WTC11 (cell line): ENCODE measurements around the gene BUD23. TPM values are rescaled to one million over a fixed set of nuclear protein-coding genes. Genes with fewer than 3 reads are reported as not detected.

Experiments
- ATAC-seq: fragments of 200-7000 bp; cut with Tn5 transposase; 2 replicates; pipeline ENCODE4 v1.10.0; 2021; ENCODE audit warnings: mild to moderate bottlenecking, moderate library complexity
- CTCF ChIA-PET: fragments of 300-600 bp; sonication (Branson Sonifier 250); formaldehyde crosslinking; loops from one replicate; lab custom pipeline; 2021; ENCODE audit warnings: antibody characterized with exemption; lab: Charles Lee
- POLR2A ChIA-PET: fragments of 350-600 bp; sonication (Branson Sonifier 250); formaldehyde crosslinking; loops from one replicate; lab custom pipeline; 2021; ENCODE audit warnings: antibody characterized with exemption; lab: Charles Lee
- DNase-seq: peaks from one replicate; pipeline ENCODE4 v3.0.0; 2021; ENCODE audit warnings: low spot score
- H3K27ac Mint-ChIP-seq: 2 replicates; pipeline ENCODE4 v1.8.0; 2021; ENCODE audit warnings: mixed read lengths
- H3K27me3 Mint-ChIP-seq: 2 replicates; pipeline ENCODE4 v1.8.0; 2021; ENCODE audit warnings: low read depth, mild to moderate bottlenecking, moderate library complexity, mixed read lengths
- H3K36me3 Mint-ChIP-seq: 2 replicates; pipeline ENCODE4 v1.8.0; 2021; ENCODE audit warnings: mixed read lengths
- H3K4me1 Mint-ChIP-seq: 2 replicates; pipeline ENCODE4 v1.8.0; 2022; ENCODE audit warnings: mixed read lengths
- H3K4me3 Mint-ChIP-seq: 2 replicates; pipeline ENCODE4 v1.8.0; 2021; ENCODE audit warnings: mild to moderate bottlenecking, moderate library complexity, mixed read lengths
- H3K9me3 Mint-ChIP-seq: 2 replicates; pipeline ENCODE4 v1.8.0; 2021; ENCODE audit warnings: mixed read lengths
- EMX1 ChIP-seq: fragments of 250-450 bp; sonication (Bioruptor Pico); IDR thresholded peaks from 2 replicates; pipeline ENCODE4 v1.8.0; 2021; ENCODE audit warnings: mild to moderate bottlenecking
- FOXJ3 ChIP-seq: sonication (generic); formaldehyde crosslinking; IDR thresholded peaks from 2 replicates; pipeline ENCODE4 v1.9.0; 2021; ENCODE audit warnings: missing genetic modification reagents, mild to moderate bottlenecking, borderline replicate concordance
- FOXK1 ChIP-seq: sonication (generic); formaldehyde crosslinking; IDR thresholded peaks from 2 replicates; pipeline ENCODE4 v1.8.0; 2022; ENCODE audit warnings: mild to moderate bottlenecking, moderate library complexity, missing genetic modification reagents
- GTF2I ChIP-seq: fragments of 250-450 bp; sonication (Bioruptor Pico); conservative IDR thresholded peaks from 2 replicates; pipeline ENCODE4 v1.4.0; 2021; ENCODE audit warnings: mild to moderate bottlenecking
- NFE2L1 ChIP-seq: sonication (generic); formaldehyde crosslinking; IDR thresholded peaks from 2 replicates; pipeline ENCODE4 v1.8.1; 2023; ENCODE audit warnings: missing genetic modification reagents
- NR3C1 ChIP-seq: sonication (generic); formaldehyde crosslinking; conservative IDR thresholded peaks from 2 replicates; pipeline ENCODE4 v1.8.1; 2023; ENCODE audit warnings: low read depth, mild to moderate bottlenecking, missing genetic modification reagents
- RELA ChIP-seq: sonication (generic); formaldehyde crosslinking; IDR thresholded peaks from 2 replicates; pipeline ENCODE4 v1.8.1; 2022; ENCODE audit warnings: missing genetic modification reagents, mild to moderate bottlenecking, borderline replicate concordance
- SMAD3 ChIP-seq: sonication (generic); formaldehyde crosslinking; IDR thresholded peaks from 2 replicates; pipeline ENCODE4 v1.8.0; 2022; ENCODE audit warnings: missing genetic modification reagents, mild to moderate bottlenecking, borderline replicate concordance
- TP53 ChIP-seq: sonication (generic); formaldehyde crosslinking; IDR thresholded peaks from 2 replicates; pipeline ENCODE4 v1.8.1; 2023; ENCODE audit warnings: mild to moderate bottlenecking, missing genetic modification reagents
- ZNF121 ChIP-seq: sonication (generic); formaldehyde crosslinking; IDR thresholded peaks from 2 replicates; pipeline ENCODE4 v1.8.0; 2023; ENCODE audit warnings: missing genetic modification reagents
- ZNF138 ChIP-seq: sonication (generic); formaldehyde crosslinking; conservative IDR thresholded peaks from 2 replicates; pipeline ENCODE4 v1.8.1; 2022; ENCODE audit warnings: mild to moderate bottlenecking, moderate library complexity, missing genetic modification reagents
- ZNF232 ChIP-seq: sonication (generic); formaldehyde crosslinking; IDR thresholded peaks from 2 replicates; pipeline ENCODE4 v1.8.0; 2022; ENCODE audit warnings: mild to moderate bottlenecking, missing genetic modification reagents
- ZNF263 ChIP-seq: sonication (generic); formaldehyde crosslinking; IDR thresholded peaks from 2 replicates; pipeline ENCODE4 v1.8.1; 2022; ENCODE audit warnings: low read depth, mild to moderate bottlenecking, moderate library complexity, missing genetic modification reagents
- ZNF317 ChIP-seq: sonication (generic); formaldehyde crosslinking; IDR thresholded peaks from 2 replicates; pipeline ENCODE4 v1.8.1; 2023; ENCODE audit warnings: low read depth, mild to moderate bottlenecking, moderate library complexity, missing genetic modification reagents, borderline replicate concordance
- ZNF396 ChIP-seq: fragments of 250-450 bp; sonication (Bioruptor Pico); IDR thresholded peaks from 2 replicates; pipeline ENCODE4 v1.8.0; 2021; ENCODE audit warnings: mild to moderate bottlenecking, moderate library complexity, borderline replicate concordance
- ZNF423 ChIP-seq: fragments of 250-450 bp; sonication (Bioruptor Pico); IDR thresholded peaks from 2 replicates; pipeline ENCODE4 v2.1.2; 2022; ENCODE audit warnings: mild to moderate bottlenecking, moderate library complexity
- total RNA-seq: library from RNA; stranded (reverse); gene quantifications from 3 replicates; pipeline ENCODE4 v1.2.3, GENCODE V29; 2021
- TF ChIP-seq, protein P1 (sequence below): sonication (generic); formaldehyde crosslinking; IDR thresholded peaks from 2 replicates; pipeline ENCODE4 v1.8.0; 2022; ENCODE audit warnings: mild to moderate bottlenecking, missing genetic modification reagents
- TF ChIP-seq, protein P2 (sequence below): sonication (generic); formaldehyde crosslinking; IDR thresholded peaks from 2 replicates; pipeline ENCODE4 v1.8.0; 2023; ENCODE audit warnings: mild to moderate bottlenecking, missing genetic modification reagents
- TF ChIP-seq, protein P3 (sequence below): sonication (generic); formaldehyde crosslinking; IDR thresholded peaks from 2 replicates; pipeline ENCODE4 v1.8.0; 2023; ENCODE audit warnings: missing genetic modification reagents, mild to moderate bottlenecking, borderline replicate concordance
- TF ChIP-seq, protein P4 (sequence below): sonication (generic); formaldehyde crosslinking; IDR thresholded peaks from 2 replicates; pipeline ENCODE4 v1.8.1; 2023; ENCODE audit warnings: mild to moderate bottlenecking, missing genetic modification reagents, moderate library complexity

Gene BUD23
- total RNA-seq, 1 experiment from 2014 or later = 91.9 TPM

DNA sequence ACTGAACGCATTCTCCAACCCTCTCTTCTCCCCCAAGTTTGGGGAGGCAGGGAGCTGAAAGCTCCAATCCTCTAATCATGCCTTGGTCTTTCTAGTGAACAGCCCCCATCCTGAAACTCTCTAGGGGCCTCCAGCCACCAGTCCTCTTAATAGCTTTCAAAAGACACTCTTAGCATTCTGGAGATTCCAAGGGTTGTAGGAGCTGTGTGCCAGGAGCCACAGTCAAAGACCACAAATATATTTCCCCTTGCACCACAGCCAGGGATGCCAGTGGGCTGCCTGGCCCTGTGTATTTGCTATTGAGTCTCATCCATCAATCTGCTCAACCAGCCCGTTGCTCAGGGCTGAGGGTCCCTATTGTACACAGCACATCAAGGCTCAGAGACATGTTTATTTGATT is 40.6 kb upstream of the BUD23 start:
- peaks cover 8% of the 10 kb centered on the region for H3K4me1 Mint-ChIP-seq
- ChIA-PET CTCF (interaction anchor here (2.3 kb wide), 1 partner anchor 36 kb away, joined by 13 read pairs; no protein-coding TSS in a partner anchor), POLR2A (no interaction called here)
- TF ChIP-seq ZNF263 = no peak
- TF ChIP-seq FOXK1 (CRISPR knock-in tag) = no peak
- DNase-seq = no peak
- no peak overlapping the region for H3K4me3 Mint-ChIP-seq
- peaks cover 34% of the 10 kb centered on the region for H3K27me3 Mint-ChIP-seq
- no peak for ATAC-seq
- H3K9me3 Mint-ChIP-seq = peaks cover 3% of the 10 kb centered on the region
- H3K27ac Mint-ChIP-seq = no peak overlapping the region
- H3K36me3 Mint-ChIP-seq = no peaks in the 10 kb centered on the region

DNA sequence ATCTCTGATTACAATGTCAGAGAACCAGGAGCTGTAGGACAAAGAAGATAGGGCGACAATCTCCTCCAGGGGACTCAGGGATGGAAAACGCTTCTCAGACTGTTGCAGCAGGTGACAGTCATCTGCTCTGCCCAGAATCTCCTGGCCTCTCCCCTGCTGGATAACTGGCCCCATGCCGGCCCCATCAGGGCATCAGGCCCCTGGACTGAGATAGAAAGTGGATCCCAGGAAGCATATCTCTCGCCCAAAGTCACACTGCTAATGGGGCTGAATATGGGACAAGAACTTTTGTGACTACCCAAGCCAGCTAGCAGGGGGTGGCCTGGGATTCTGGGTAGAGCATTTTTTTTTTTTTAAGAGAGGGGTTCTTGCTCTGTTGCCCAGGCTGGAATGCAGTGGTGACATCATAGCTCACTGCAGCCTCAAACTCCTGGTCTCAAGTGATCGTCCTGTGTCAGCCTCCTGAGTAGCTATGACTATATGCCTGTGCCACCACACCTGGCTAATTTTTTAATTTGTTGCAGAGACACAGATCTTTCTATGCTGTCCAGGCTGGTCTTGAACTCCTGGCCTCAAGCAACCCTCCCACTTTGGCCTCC is 38.6 kb upstream of the BUD23 start:
- H3K4me3 Mint-ChIP-seq = no peak overlapping the region
- H3K36me3 Mint-ChIP-seq = no peaks in the 10 kb centered on the region
- TF ChIP-seq ZNF317 (CRISPR knock-in tag) = no peak
- TF ChIP-seq ZNF396 (CRISPR knock-in tag) = no peak
- no peak for TF ChIP-seq TP53 (CRISPR knock-in tag)
- TF ChIP-seq, protein P1, sequence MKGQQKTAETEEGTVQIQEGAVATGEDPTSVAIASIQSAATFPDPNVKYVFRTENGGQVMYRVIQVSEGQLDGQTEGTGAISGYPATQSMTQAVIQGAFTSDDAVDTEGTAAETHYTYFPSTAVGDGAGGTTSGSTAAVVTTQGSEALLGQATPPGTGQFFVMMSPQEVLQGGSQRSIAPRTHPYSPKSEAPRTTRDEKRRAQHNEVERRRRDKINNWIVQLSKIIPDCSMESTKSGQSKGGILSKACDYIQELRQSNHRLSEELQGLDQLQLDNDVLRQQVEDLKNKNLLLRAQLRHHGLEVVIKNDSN = no peak
- no peak for TF ChIP-seq ZNF138
- TF ChIP-seq FOXJ3 (CRISPR knock-in tag) = no peak
- TF ChIP-seq SMAD3 (CRISPR knock-in tag) = no peak
- TF ChIP-seq, protein P2, sequence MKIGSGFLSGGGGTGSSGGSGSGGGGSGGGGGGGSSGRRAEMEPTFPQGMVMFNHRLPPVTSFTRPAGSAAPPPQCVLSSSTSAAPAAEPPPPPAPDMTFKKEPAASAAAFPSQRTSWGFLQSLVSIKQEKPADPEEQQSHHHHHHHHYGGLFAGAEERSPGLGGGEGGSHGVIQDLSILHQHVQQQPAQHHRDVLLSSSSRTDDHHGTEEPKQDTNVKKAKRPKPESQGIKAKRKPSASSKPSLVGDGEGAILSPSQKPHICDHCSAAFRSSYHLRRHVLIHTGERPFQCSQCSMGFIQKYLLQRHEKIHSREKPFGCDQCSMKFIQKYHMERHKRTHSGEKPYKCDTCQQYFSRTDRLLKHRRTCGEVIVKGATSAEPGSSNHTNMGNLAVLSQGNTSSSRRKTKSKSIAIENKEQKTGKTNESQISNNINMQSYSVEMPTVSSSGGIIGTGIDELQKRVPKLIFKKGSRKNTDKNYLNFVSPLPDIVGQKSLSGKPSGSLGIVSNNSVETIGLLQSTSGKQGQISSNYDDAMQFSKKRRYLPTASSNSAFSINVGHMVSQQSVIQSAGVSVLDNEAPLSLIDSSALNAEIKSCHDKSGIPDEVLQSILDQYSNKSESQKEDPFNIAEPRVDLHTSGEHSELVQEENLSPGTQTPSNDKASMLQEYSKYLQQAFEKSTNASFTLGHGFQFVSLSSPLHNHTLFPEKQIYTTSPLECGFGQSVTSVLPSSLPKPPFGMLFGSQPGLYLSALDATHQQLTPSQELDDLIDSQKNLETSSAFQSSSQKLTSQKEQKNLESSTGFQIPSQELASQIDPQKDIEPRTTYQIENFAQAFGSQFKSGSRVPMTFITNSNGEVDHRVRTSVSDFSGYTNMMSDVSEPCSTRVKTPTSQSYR (CRISPR knock-in tag) = no peak
- no peak for TF ChIP-seq GTF2I (CRISPR knock-in tag)
- no peak for TF ChIP-seq EMX1 (CRISPR knock-in tag)
- no peak for TF ChIP-seq FOXK1 (CRISPR knock-in tag)
- DNase-seq (no peak), ATAC-seq (no peak)
- peaks cover 3% of the 10 kb centered on the region for H3K9me3 Mint-ChIP-seq
- ChIA-PET POLR2A (interaction anchor here (0.8 to 1.1 kb wide), 2 partner anchors 22 to 94 kb away, joined by 3 read pairs; partner anchors contain the start of gene ABHD11), CTCF (interaction anchor here (0.9 to 2.3 kb wide), 3 partner anchors 14 to 38 kb away, joined by 3 to 13 read pairs (median 4); no protein-coding TSS in a partner anchor)
- peaks cover 53% of the 10 kb centered on the region for H3K27me3 Mint-ChIP-seq
- no peak overlapping the region for H3K27ac Mint-ChIP-seq
- peaks cover 15% of the 10 kb centered on the region for H3K4me1 Mint-ChIP-seq

DNA sequence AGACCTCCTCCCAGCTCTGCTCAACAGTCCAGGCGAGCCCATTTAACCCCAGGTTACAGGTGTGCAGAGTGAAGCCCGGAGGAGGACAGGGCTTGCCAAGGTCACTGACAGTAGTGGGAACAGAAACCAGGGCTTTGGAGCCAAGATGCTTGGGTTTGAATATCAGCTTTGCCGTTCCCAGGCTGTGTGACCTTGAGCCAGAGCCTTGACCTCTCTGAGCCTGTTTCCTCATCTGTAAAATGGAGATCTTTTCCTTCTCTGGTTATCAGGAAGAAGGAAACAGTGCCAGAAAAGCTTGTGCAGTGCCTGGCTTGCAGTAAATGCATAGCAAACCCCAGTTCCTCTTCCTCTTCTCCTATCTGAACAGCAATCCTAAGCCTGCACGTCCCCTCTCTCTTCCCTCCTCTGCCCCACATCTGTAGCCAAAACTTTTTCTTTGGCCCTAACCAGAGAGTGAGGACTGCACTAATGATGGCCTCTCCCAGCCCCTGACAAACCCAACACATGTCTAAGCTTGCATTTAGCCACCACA is 37.7 kb upstream of the BUD23 start:
- Mint-ChIP-seq H3K27ac (no peak overlapping the region), H3K36me3 (no peaks in the 10 kb centered on the region), H3K9me3 (peaks cover 3% of the 10 kb centered on the region), H3K27me3 (peaks cover 62% of the 10 kb centered on the region), H3K4me1 (peaks cover 15% of the 10 kb centered on the region), H3K4me3 (no peak overlapping the region)
- TF ChIP-seq ZNF121 (CRISPR knock-in tag) (no peak), NR3C1 (CRISPR knock-in tag) (no peak), NFE2L1 (CRISPR knock-in tag) (no peak), FOXK1 (CRISPR knock-in tag) (no peak), ZNF232 (CRISPR knock-in tag) (no peak), ZNF423 (CRISPR knock-in tag) (no peak), RELA (CRISPR knock-in tag) (no peak), ZNF396 (CRISPR knock-in tag) (no peak), EMX1 (CRISPR knock-in tag) (no peak)
- TF ChIP-seq, protein P3, sequence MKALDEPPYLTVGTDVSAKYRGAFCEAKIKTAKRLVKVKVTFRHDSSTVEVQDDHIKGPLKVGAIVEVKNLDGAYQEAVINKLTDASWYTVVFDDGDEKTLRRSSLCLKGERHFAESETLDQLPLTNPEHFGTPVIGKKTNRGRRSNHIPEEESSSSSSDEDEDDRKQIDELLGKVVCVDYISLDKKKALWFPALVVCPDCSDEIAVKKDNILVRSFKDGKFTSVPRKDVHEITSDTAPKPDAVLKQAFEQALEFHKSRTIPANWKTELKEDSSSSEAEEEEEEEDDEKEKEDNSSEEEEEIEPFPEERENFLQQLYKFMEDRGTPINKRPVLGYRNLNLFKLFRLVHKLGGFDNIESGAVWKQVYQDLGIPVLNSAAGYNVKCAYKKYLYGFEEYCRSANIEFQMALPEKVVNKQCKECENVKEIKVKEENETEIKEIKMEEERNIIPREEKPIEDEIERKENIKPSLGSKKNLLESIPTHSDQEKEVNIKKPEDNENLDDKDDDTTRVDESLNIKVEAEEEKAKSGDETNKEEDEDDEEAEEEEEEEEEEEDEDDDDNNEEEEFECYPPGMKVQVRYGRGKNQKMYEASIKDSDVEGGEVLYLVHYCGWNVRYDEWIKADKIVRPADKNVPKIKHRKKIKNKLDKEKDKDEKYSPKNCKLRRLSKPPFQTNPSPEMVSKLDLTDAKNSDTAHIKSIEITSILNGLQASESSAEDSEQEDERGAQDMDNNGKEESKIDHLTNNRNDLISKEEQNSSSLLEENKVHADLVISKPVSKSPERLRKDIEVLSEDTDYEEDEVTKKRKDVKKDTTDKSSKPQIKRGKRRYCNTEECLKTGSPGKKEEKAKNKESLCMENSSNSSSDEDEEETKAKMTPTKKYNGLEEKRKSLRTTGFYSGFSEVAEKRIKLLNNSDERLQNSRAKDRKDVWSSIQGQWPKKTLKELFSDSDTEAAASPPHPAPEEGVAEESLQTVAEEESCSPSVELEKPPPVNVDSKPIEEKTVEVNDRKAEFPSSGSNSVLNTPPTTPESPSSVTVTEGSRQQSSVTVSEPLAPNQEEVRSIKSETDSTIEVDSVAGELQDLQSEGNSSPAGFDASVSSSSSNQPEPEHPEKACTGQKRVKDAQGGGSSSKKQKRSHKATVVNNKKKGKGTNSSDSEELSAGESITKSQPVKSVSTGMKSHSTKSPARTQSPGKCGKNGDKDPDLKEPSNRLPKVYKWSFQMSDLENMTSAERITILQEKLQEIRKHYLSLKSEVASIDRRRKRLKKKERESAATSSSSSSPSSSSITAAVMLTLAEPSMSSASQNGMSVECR (CRISPR knock-in tag) = no peak
- TF ChIP-seq, protein P1 = no peak
- TF ChIP-seq, protein P4, sequence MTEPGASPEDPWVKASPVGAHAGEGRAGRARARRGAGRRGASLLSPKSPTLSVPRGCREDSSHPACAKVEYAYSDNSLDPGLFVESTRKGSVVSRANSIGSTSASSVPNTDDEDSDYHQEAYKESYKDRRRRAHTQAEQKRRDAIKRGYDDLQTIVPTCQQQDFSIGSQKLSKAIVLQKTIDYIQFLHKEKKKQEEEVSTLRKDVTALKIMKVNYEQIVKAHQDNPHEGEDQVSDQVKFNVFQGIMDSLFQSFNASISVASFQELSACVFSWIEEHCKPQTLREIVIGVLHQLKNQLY (CRISPR knock-in tag) = no peak
- ATAC-seq = no peak
- ChIA-PET POLR2A (interaction anchor here (1.2 kb wide), 1 partner anchor 21 kb away, joined by 3 read pairs; the partner anchor contains the start of gene MLXIPL), CTCF (interaction anchor here (1.1 to 2.4 kb wide), 4 partner anchors 16 to 38 kb away, joined by 3 to 14 read pairs (median 6); no protein-coding TSS in a partner anchor)
- DNase-seq = no peak
